HEK293 (cell line): Measurements from ENCODE around the gene JOSD1.

Source experiments
- CTCF ChIP-seq: fragments of 450-650 bp; formaldehyde crosslinking; IDR thresholded peaks from 2 replicates; pipeline ENCODE4 v1.5.1; 2016; ENCODE audit warnings: missing biosample characterization, missing genetic modification characterization
- HOXA7 ChIP-seq: sonication (generic); formaldehyde crosslinking; IDR thresholded peaks from 2 replicates; pipeline ENCODE4 v1.8.1; 2022; ENCODE audit warnings: missing genetic modification reagents, borderline replicate concordance
- MYNN ChIP-seq: fragments of 450-650 bp; formaldehyde crosslinking; IDR thresholded peaks from 2 replicates; pipeline ENCODE4 v1.5.1; 2016; ENCODE audit warnings: missing biosample characterization, missing genetic modification characterization, borderline replicate concordance
- ZFHX2 ChIP-seq: fragments of 450-650 bp; formaldehyde crosslinking; conservative IDR thresholded peaks from 2 replicates; pipeline ENCODE4 v1.5.1; 2016; ENCODE audit warnings: missing biosample characterization, missing genetic modification characterization
- ZNF114 ChIP-seq: fragments of 450-650 bp; formaldehyde crosslinking; IDR thresholded peaks from 2 replicates; pipeline ENCODE4 v1.5.0; 2017; ENCODE audit warnings: missing biosample characterization, missing genetic modification characterization
- ZNF335 ChIP-seq: fragments of 450-650 bp; formaldehyde crosslinking; conservative IDR thresholded peaks from 2 replicates; pipeline ENCODE4 v1.5.1; 2016; ENCODE audit warnings: missing biosample characterization, missing genetic modification characterization
- ZNF571 ChIP-seq: fragments of 450-650 bp; formaldehyde crosslinking; IDR thresholded peaks from 2 replicates; pipeline ENCODE4 v1.5.0; 2017; ENCODE audit warnings: missing biosample characterization, missing genetic modification characterization
- ZNF692 ChIP-seq: fragments of 450-650 bp; formaldehyde crosslinking; IDR thresholded peaks from 2 replicates; pipeline ENCODE4 v1.5.1; 2016; ENCODE audit warnings: missing biosample characterization, missing genetic modification characterization
- ZSCAN5A ChIP-seq: fragments of 450-650 bp; formaldehyde crosslinking; IDR thresholded peaks from 2 replicates; pipeline ENCODE4 v1.5.1; 2016; ENCODE audit warnings: missing biosample characterization, missing genetic modification characterization

GRCh38 chr22:38652859-38653258 is 47.9 kb downstream of the JOSD1 start:
- TF ChIP-seq ZNF335 (tag by site-specific recombination) (no peak), ZFHX2 (tag by site-specific recombination) (no peak), ZNF114 (tag by site-specific recombination) (no peak), CTCF (tag by site-specific recombination) (no peak), HOXA7 (CRISPR knock-in tag) (no peak), ZNF571 (tag by site-specific recombination) (no peak), ZSCAN5A (tag by site-specific recombination) (no peak), MYNN (no peak), ZNF692 (tag by site-specific recombination) (no peak)
